Body of pancreas (tissue), 4 donors: ENCODE data around the gene CHRDL2.

Source experiments
- CTCF ChIP-seq, 7 experiments: fragments of 450-650 bp in 4 of 7; fragments of 200-600 bp in 3 of 7; sonication (generic) in 3 of 7; IDR thresholded peaks; one replicate each; pipeline ENCODE4 v1.5.1; 2016 to 2019; ENCODE audit warnings: antibody characterized with exemption in 7 of 7
- POLR2A ChIP-seq, 3 donors: fragments of 450-650 bp; IDR thresholded peaks; one replicate each; pipeline ENCODE4 v1.6.1; 2016; ENCODE audit warnings: antibody characterized with exemption in 3 of 3, mild to moderate bottlenecking in 2 of 3

GRCh38 chr11:74693531-74693930, 37.7 kb downstream of the CHRDL2 start:
- TF ChIP-seq POLR2A (IDR thresholded peaks at IDR 0.05), result no peak
- no peak for TF ChIP-seq CTCF (IDR thresholded peaks at IDR 0.05)
